ENCODE results near the gene NRG3.

NRG3 gene

GRCh38 chr10:82092111-82092510 lies 217.1 kb downstream of the NRG3 start:
- DNase-seq (ENCODE audit: low read depth), result no peak

- no peak for DNase-seq (ENCODE audit: low read depth)
These were observed 249.7 kb downstream of the NRG3 start for GRCh38 chr10:82124713-82125112.

- no peak for DNase-seq (ENCODE audit: low read depth)
These were observed 253.5 kb downstream of the NRG3 start for GRCh38 chr10:82128527-82128926.

- no peak for DNase-seq (ENCODE audit: low read depth)
These were observed 261.1 kb downstream of the NRG3 start for GRCh38 chr10:82136103-82136502.

- no peak for DNase-seq (ENCODE audit: low read depth)
These were observed 269.2 kb downstream of the NRG3 start for GRCh38 chr10:82144153-82144552.

GRCh38 chr10:82148764-82149163 lies 273.8 kb downstream of the NRG3 start:
- DNase-seq (ENCODE audit: low read depth), result no peak

GRCh38 chr10:82149674-82150073 lies 274.7 kb downstream of the NRG3 start:
- DNase-seq (ENCODE audit: low read depth), result no peak

- no peak for DNase-seq (ENCODE audit: low read depth)
These were observed 275.3 kb downstream of the NRG3 start for GRCh38 chr10:82150123-82150900.

- DNase-seq (ENCODE audit: low read depth), result no peak
These were observed 285.3 kb downstream of the NRG3 start for GRCh38 chr10:82160307-82160706.

GRCh38 chr10:82161264-82161663 lies 286.3 kb downstream of the NRG3 start:
- no peak for DNase-seq (ENCODE audit: low read depth)

GRCh38 chr10:82162549-82163195 lies 287.7 kb downstream of the NRG3 start:
- DNase-seq (ENCODE audit: low read depth), result no peak

- DNase-seq (ENCODE audit: low read depth), result no peak
These were observed 296.9 kb downstream of the NRG3 start for GRCh38 chr10:82171899-82172298.

GRCh38 chr10:82176587-82176986 lies 301.6 kb downstream of the NRG3 start:
- no peak for DNase-seq (ENCODE audit: low read depth)

- no peak for DNase-seq (ENCODE audit: low read depth)
These were observed 315.7 kb downstream of the NRG3 start for GRCh38 chr10:82190432-82191260.

- no peak for DNase-seq (ENCODE audit: low read depth)
These were observed 316.7 kb downstream of the NRG3 start for GRCh38 chr10:82191653-82192052.

GRCh38 chr10:82192665-82193064 lies 317.7 kb downstream of the NRG3 start:
- DNase-seq (ENCODE audit: low read depth), result no peak

GRCh38 chr10:82194419-82194818 lies 319.4 kb downstream of the NRG3 start:
- DNase-seq (ENCODE audit: low read depth), result no peak

GRCh38 chr10:82206831-82207230 lies 331.8 kb downstream of the NRG3 start:
- no peak for DNase-seq (ENCODE audit: low read depth)

GRCh38 chr10:82208726-82209125 lies 333.7 kb downstream of the NRG3 start:
- DNase-seq (ENCODE audit: low read depth), result no peak

- DNase-seq (ENCODE audit: low read depth), result no peak
These were observed 335.3 kb downstream of the NRG3 start for GRCh38 chr10:82210331-82210730.

- DNase-seq (ENCODE audit: low read depth), result no peak
These were observed 336.4 kb downstream of the NRG3 start for GRCh38 chr10:82211346-82211745.

- DNase-seq (ENCODE audit: low read depth), result no peak
These were observed 337.8 kb downstream of the NRG3 start for GRCh38 chr10:82212753-82213152.

- DNase-seq (ENCODE audit: low read depth), result no peak
These were observed 338.8 kb downstream of the NRG3 start for GRCh38 chr10:82213784-82214183.

Data from ELR (cell line).